Smooth muscle cell (in vitro differentiated cells): ENCODE data around the gene XDH. TPM values are rescaled to one million over a fixed set of nuclear protein-coding genes. Genes with fewer than 3 reads are reported as not detected.

ENCODE experiments used
- DNase-seq: peaks from one replicate; lab custom pipeline; 2025; ENCODE audit not compliant: unreplicated experiment; lab: John Stamatoyannopoulos, UW
- H2AFZ ChIP-seq: fragments of 200-600 bp; sonication (generic); 2 replicates; pipeline ENCODE4 v1.6.0; 2016; ENCODE audit warnings: antibody characterized with exemption, low read depth, mild to moderate bottlenecking
- H3F3A ChIP-seq: fragments of 200-600 bp; sonication (generic); 2 replicates; pipeline ENCODE4 v1.6.0; 2017; ENCODE audit warnings: antibody characterized with exemption, low read depth
- H3K27ac ChIP-seq: fragments of 200-600 bp; sonication (generic); 2 replicates; pipeline ENCODE4 v1.5.1; 2016; ENCODE audit warnings: low read depth, mild to moderate bottlenecking
- H3K27me3 ChIP-seq: fragments of 200-600 bp; sonication (generic); 2 replicates; pipeline ENCODE4 v1.6.1; 2016; ENCODE audit warnings: low read depth, mild to moderate bottlenecking
- H3K36me3 ChIP-seq: fragments of 200-600 bp; sonication (generic); 2 replicates; pipeline ENCODE4 v1.5.1; 2016; ENCODE audit warnings: low read depth
- H3K4me1 ChIP-seq: fragments of 200-600 bp; sonication (generic); 2 replicates; pipeline ENCODE4 v1.5.1; 2016; ENCODE audit warnings: low read depth
- H3K4me2 ChIP-seq: fragments of 200-600 bp; sonication (generic); 2 replicates; pipeline ENCODE4 v1.6.0; 2016; ENCODE audit warnings: mild to moderate bottlenecking
- H3K4me3 ChIP-seq: fragments of 200-600 bp; sonication (generic); 2 replicates; pipeline ENCODE4 v1.5.1; 2016; ENCODE audit warnings: mild to moderate bottlenecking
- H3K79me2 ChIP-seq: fragments of 200-600 bp; sonication (generic); 2 replicates; pipeline ENCODE4 v1.6.0; 2016; ENCODE audit warnings: low read depth, mild to moderate bottlenecking
- H3K9ac ChIP-seq: fragments of 200-600 bp; sonication (generic); 2 replicates; pipeline ENCODE4 v1.6.0; 2016; ENCODE audit warnings: low read depth
- H3K9me3 ChIP-seq: fragments of 200-600 bp; sonication (generic); replicated peaks from 2 replicates; pipeline ENCODE4 v1.5.1; 2016; ENCODE audit warnings: low read depth
- H4K20me1 ChIP-seq: fragments of 200-600 bp; sonication (generic); 2 replicates; pipeline ENCODE4 v1.6.0; 2016; ENCODE audit warnings: low read depth
- CTCF ChIP-seq: fragments of 200-600 bp; sonication (generic); IDR thresholded peaks from 2 replicates; pipeline ENCODE4 v1.5.1; 2017; ENCODE audit warnings: borderline replicate concordance, mild to moderate bottlenecking, antibody characterized with exemption; ENCODE audit not compliant: insufficient read depth, poor library complexity, severe bottlenecking
- WGBS: methylation state at CpG from one replicate; pipeline ENCODE4 v1.1.7; 2016; ENCODE audit warnings: low lambda C conversion rate; 5-methylcytosine and 5-hydroxymethylcytosine counted together
- polyA plus RNA-seq: library from polyadenylated mRNA; unstranded; fragments of >200 nt; fragmentation: Nextera tagmentation; extraction: Ambion mirVana; gene quantifications from 2 replicates; pipeline ENCODE4 v1.2.1, GENCODE V29; 2016
- total RNA-seq: library from RNA; depleted of rRNA; stranded (reverse); fragments of >200 nt; gene quantifications from 2 replicates; pipeline ENCODE4 v1.2.3, GENCODE V29; 2014

Gene XDH
- total and polyA plus RNA-seq, 2 experiments from 2014 or later: 0.37 to 6.1 TPM

- Histone ChIP-seq H3K27ac (no peak overlapping the region), H3K4me3 (no peak overlapping the region), H3K9me3 (no peaks in the 10 kb centered on the region), H2AFZ (no peak overlapping the region), H3K27me3 (peaks cover 6% of the 10 kb centered on the region), H3K79me2 (no peaks in the 10 kb centered on the region), H3F3A (no peaks in the 10 kb centered on the region), H3K36me3 (no peaks in the 10 kb centered on the region), H3K4me2 (no peak overlapping the region), H3K4me1 (no peaks in the 10 kb centered on the region), H4K20me1 (no peaks in the 10 kb centered on the region), H3K9ac (no peak overlapping the region)
- no peak for TF ChIP-seq CTCF
- DNase-seq: no peak
- WGBS: 66% methylated on average over 8 of the region's 8 CpGs
These were observed 83.4 kb downstream of the XDH start for GRCh38 chr2:31331156-31331555.

GRCh38 chr2:31329081-31329625 lies 85.4 kb downstream of the XDH start:
- TF ChIP-seq CTCF: no peak
- Histone ChIP-seq H3K4me3 (no peak overlapping the region), H4K20me1 (no peaks in the 10 kb centered on the region), H3K4me1 (no peaks in the 10 kb centered on the region), H3K79me2 (no peaks in the 10 kb centered on the region), H3K27ac (no peak overlapping the region), H2AFZ (no peak overlapping the region), H3K9ac (no peak overlapping the region), H3K4me2 (no peak overlapping the region), H3K9me3 (no peaks in the 10 kb centered on the region), H3K27me3 (peaks cover 6% of the 10 kb centered on the region), H3F3A (no peaks in the 10 kb centered on the region), H3K36me3 (no peaks in the 10 kb centered on the region)
- DNase-seq: no peak
- WGBS: 88% methylated on average over 2 of the region's 2 CpGs

- Histone ChIP-seq H3K4me2 (no peak overlapping the region), H3K9me3 (no peaks in the 10 kb centered on the region), H3K27me3 (peaks cover 6% of the 10 kb centered on the region), H3K36me3 (no peaks in the 10 kb centered on the region), H3K4me3 (no peak overlapping the region), H2AFZ (no peak overlapping the region), H3K9ac (no peak overlapping the region), H3K79me2 (no peaks in the 10 kb centered on the region), H3K4me1 (no peaks in the 10 kb centered on the region), H4K20me1 (no peaks in the 10 kb centered on the region), H3F3A (no peaks in the 10 kb centered on the region), H3K27ac (no peak overlapping the region)
- no peak for DNase-seq
- no peak for TF ChIP-seq CTCF
These were observed 86.5 kb downstream of the XDH start for GRCh38 chr2:31328026-31328425.

GRCh38 chr2:31327505-31327904 lies 87.0 kb downstream of the XDH start:
- no peaks in the 10 kb centered on the region for H3K4me1 ChIP-seq
- H3K9ac ChIP-seq: no peak overlapping the region
- H3K4me2 ChIP-seq: no peak overlapping the region
- no peak overlapping the region for H3K4me3 ChIP-seq
- H2AFZ ChIP-seq: no peak overlapping the region
- no peaks in the 10 kb centered on the region for H3F3A ChIP-seq
- H3K79me2 ChIP-seq: no peaks in the 10 kb centered on the region
- H3K27ac ChIP-seq: no peak overlapping the region
- H4K20me1 ChIP-seq: no peaks in the 10 kb centered on the region
- H3K36me3 ChIP-seq: no peaks in the 10 kb centered on the region
- no peak for DNase-seq
- TF ChIP-seq CTCF: no peak
- H3K27me3 ChIP-seq: peaks cover 6% of the 10 kb centered on the region
- WGBS: 92% methylated on average over 1 of the region's 1 CpG
- H3K9me3 ChIP-seq: no peaks in the 10 kb centered on the region
